Adipose tissue (tissue), 3 donors: Measurements from ENCODE around the gene PLEKHA4. TPM values are rescaled to one million over a fixed set of nuclear protein-coding genes. Genes with fewer than 3 reads are reported as not detected.

Source experiments
- polyA plus RNA-seq, 3 donors: library from polyadenylated mRNA; stranded (reverse); fragments of 200-250 nt; gene quantifications; one replicate each; pipeline ENCODE4 v1.2.3, GENCODE V29; 2013
- donor health status: healthy with polysubstance abuse.
- donor health status: Bipolar disorder and iron deficiency.
- donor health status: healthy.

The PLEKHA4 gene
- polyA plus RNA-seq, 3 donors: 7.3 to 127 (median 20.6) TPM

Other genes with a start within 250 kb of the PLEKHA4 start
- gene RPL18, start 249.4 kb downstream of the PLEKHA4 start, polyA plus RNA-seq: 1,000 to 10,000 TPM; 2,059 to 2,549 (median 2,360) TPM
- 10 to 100 TPM in 2 of 3 donors, 1 to 10 TPM in 1; 8.4 to 17.8 (median 17.7) TPM for gene SPHK2, start 249.1 kb downstream of the PLEKHA4 start, polyA plus RNA-seq
- gene DBP, start 231.2 kb downstream of the PLEKHA4 start, polyA plus RNA-seq: 10 to 100 TPM in 1 of 3 donors, 1 to 10 TPM in 2; 2.9 to 10.9 (median 8.1) TPM
- gene CA11, start 222.4 kb downstream of the PLEKHA4 start, polyA plus RNA-seq: 10 to 100 TPM in 1 of 3 donors, 1 to 10 TPM in 2; 2.6 to 21.3 (median 2.7) TPM
- gene NTN5, start 195.6 kb downstream of the PLEKHA4 start, polyA plus RNA-seq: under 1 TPM in 2 of 3 donors, not detected in 1; 0.23 to 0.27 TPM
- gene FUT2, start 172.6 kb downstream of the PLEKHA4 start, polyA plus RNA-seq: 1 to 10 TPM; 1.5 to 7.1 (median 3.2) TPM
- 1 to 10 TPM in 2 of 3 donors, under 1 TPM in 1; 0.86 to 2.2 (median 1.3) TPM for gene MAMSTR, start 148.9 kb downstream of the PLEKHA4 start, polyA plus RNA-seq
- 10 to 100 TPM in 2 of 3 donors, 1 to 10 TPM in 1; 8.9 to 58.3 (median 34.8) TPM for gene RASIP1, start 128.0 kb downstream of the PLEKHA4 start, polyA plus RNA-seq
- 1 to 10 TPM in 1 of 3 donors, under 1 TPM in 2; 0.66 to 1.6 (median 0.68) TPM for gene IZUMO1, start 121.7 kb downstream of the PLEKHA4 start, polyA plus RNA-seq
- 1 to 10 TPM; 2.7 to 4.8 (median 3.5) TPM for gene FUT1, start 116.0 kb downstream of the PLEKHA4 start, polyA plus RNA-seq
- not detected for gene FGF21, start 113.1 kb downstream of the PLEKHA4 start, polyA plus RNA-seq
- gene BCAT2, start 57.6 kb downstream of the PLEKHA4 start, polyA plus RNA-seq: 10 to 100 TPM; 44.9 to 58.9 (median 47.6) TPM
- 10 to 100 TPM in 1 of 3 donors, 1 to 10 TPM in 2; 1.9 to 10.7 (median 4.6) TPM for gene HSD17B14, start 32.1 kb downstream of the PLEKHA4 start, polyA plus RNA-seq
- gene PPP1R15A, start 3.8 kb upstream of the PLEKHA4 start, polyA plus RNA-seq: 100 to 1,000 TPM in 2 of 3 donors, 10 to 100 TPM in 1; 18.7 to 240 (median 197) TPM
- under 1 TPM in 2 of 3 donors, not detected in 1; 0.08 to 0.09 TPM for gene TULP2, start 30.1 kb upstream of the PLEKHA4 start, polyA plus RNA-seq
- 100 to 1,000 TPM; 117 to 394 (median 178) TPM for gene NUCB1, start 31.7 kb upstream of the PLEKHA4 start, polyA plus RNA-seq
- gene DHDH, start 65.1 kb upstream of the PLEKHA4 start, polyA plus RNA-seq: under 1 TPM in 1 of 3 donors, not detected in 2; 0.30 TPM
- gene BAX, start 86.3 kb upstream of the PLEKHA4 start, polyA plus RNA-seq: 10 to 100 TPM; 24.4 to 71.2 (median 39.9) TPM
- over 10,000 TPM in 1 of 3 donors, 1,000 to 10,000 TPM in 2; 1,172 to 18,296 (median 6,752) TPM for gene FTL, start 96.7 kb upstream of the PLEKHA4 start, polyA plus RNA-seq
- gene GYS1, start 124.7 kb upstream of the PLEKHA4 start, polyA plus RNA-seq: 10 to 100 TPM; 20.1 to 73.8 (median 31.2) TPM
- 10 to 100 TPM; 44.6 to 65.0 (median 50.0) TPM for gene RUVBL2, start 125.3 kb upstream of the PLEKHA4 start, polyA plus RNA-seq
- under 1 TPM in 2 of 3 donors, not detected in 1; 0.36 to 0.62 TPM for gene LHB, start 148.5 kb upstream of the PLEKHA4 start, polyA plus RNA-seq
- gene CGB3, start 155.7 kb upstream of the PLEKHA4 start, polyA plus RNA-seq: not detected
- gene CGB2, start 163.3 kb upstream of the PLEKHA4 start, polyA plus RNA-seq: not detected
- gene CGB1, start 168.3 kb upstream of the PLEKHA4 start, polyA plus RNA-seq: not detected
- gene CGB5, start 175.2 kb upstream of the PLEKHA4 start, polyA plus RNA-seq: 1 to 10 TPM in 1 of 3 donors, not detected in 2; 1.1 TPM
- gene CGB8, start 180.5 kb upstream of the PLEKHA4 start, polyA plus RNA-seq: not detected
- 1 to 10 TPM in 1 of 3 donors, under 1 TPM in 1, not detected in 1; 0.12 to 1.0 TPM for gene CGB7, start 189.1 kb upstream of the PLEKHA4 start, polyA plus RNA-seq
- gene NTF4, start 196.2 kb upstream of the PLEKHA4 start, polyA plus RNA-seq: under 1 TPM in 1 of 3 donors, not detected in 2; 0.09 TPM
- under 1 TPM in 1 of 3 donors, not detected in 2; 0.03 TPM for gene KCNA7, start 204.1 kb upstream of the PLEKHA4 start, polyA plus RNA-seq
- gene SNRNP70, start 216.8 kb upstream of the PLEKHA4 start, polyA plus RNA-seq: 100 to 1,000 TPM; 170 to 188 (median 186) TPM
- gene LIN7B, start 245.8 kb upstream of the PLEKHA4 start, polyA plus RNA-seq: 10 to 100 TPM in 1 of 3 donors, 1 to 10 TPM in 2; 4.3 to 12.9 (median 6.6) TPM